ENCODE measurements around the gene UXS1. TPM values are rescaled to one million over a fixed set of nuclear protein-coding genes. Genes with fewer than 3 reads are reported as not detected.

UXS1 gene
- polyA plus RNA-seq, 3 donors = 23.4 to 33.8 (median 29.3) TPM

- Histone ChIP-seq H3K79me2 (ENCODE audit: insufficient read depth, low read length) (no peaks in the 10 kb centered on the region), H3K4me2 (replicated peaks; ENCODE audit: extremely low read depth, low read length, poor library complexity, severe bottlenecking) (no peak overlapping the region), H3K9ac (ENCODE audit: insufficient read depth, low read length, poor library complexity, severe bottlenecking) (no peak overlapping the region), H3K36me3 (replicated peaks in 1 of 2; ENCODE audit: control insufficient read depth in 1 of 2, insufficient read depth in 2 of 2, low read length in 2 of 2) (no peaks in the 10 kb centered on the region), H3K27me3 (ENCODE audit: control insufficient read depth in 2 of 2, insufficient read depth in 2 of 2, low read length in 2 of 2) (no peaks in the 10 kb centered on the region), H3K9me3 (replicated peaks in 1 of 2; ENCODE audit: control insufficient read depth in 1 of 2, insufficient read depth in 1 of 2, low read length in 2 of 2) (no peaks in the 10 kb centered on the region), H4K20me1 (ENCODE audit: insufficient read depth, low read length) (no peaks in the 10 kb centered on the region), H3K4me1 (ENCODE audit: control insufficient read depth in 1 of 2, insufficient read depth in 2 of 2, low read length in 2 of 2) (no peaks in the 10 kb centered on the region), H3K27ac (ENCODE audit: low read depth in 1 of 2, low read length in 2 of 2) (no peak overlapping the region), H3K4me3 (replicated peaks in 1 of 3; ENCODE audit: low read depth in 2 of 3, low read length in 3 of 3) (no peak overlapping the region), H2AFZ (ENCODE audit: insufficient read depth, low read depth, low read length, poor library complexity, severe bottlenecking) (no peak overlapping the region)
- no peak for TF ChIP-seq CTCF (IDR thresholded peaks at IDR 0.05)
- H3K27me3 Mint-ChIP-seq (ENCODE audit: low read depth in 3 of 3) = no peaks in the 10 kb centered on the region
- no peak for DNase-seq
- no peaks in the 10 kb centered on the region for H3K4me1 Mint-ChIP-seq
- H3K36me3 Mint-ChIP-seq = no peaks in the 10 kb centered on the region
- no peak overlapping the region for H3K4me3 Mint-ChIP-seq
- whole genome bisulfite sequencing (ENCODE audit: insufficient coverage) = 90% methylated on average over 3 of the region's 4 CpGs
- intact Hi-C loops (cut with micrococcal nuclease) = no loop called here
- no peaks in the 10 kb centered on the region for H3K9me3 Mint-ChIP-seq
- H3K27ac Mint-ChIP-seq = no peak overlapping the region
Measured at GRCh38 chr2:106044021-106044420, 150.1 kb downstream of the UXS1 start.

Measured in CD14-positive monocyte (primary cell).